Neural progenitor cell (in vitro differentiated cells): ENCODE measurements around the gene PHF3. TPM values are rescaled to one million over a fixed set of nuclear protein-coding genes. Genes with fewer than 3 reads are reported as not detected.
A peak's percentile ranks its signal among the peaks of the same experiment; 100 is the strongest.

Source experiments
- DNase-seq: peaks from one replicate; pipeline ENCODE4 v3.0.0-alpha.2; 2016; ENCODE audit warnings: low spot score
- H2AFZ ChIP-seq: fragments of 200-600 bp; sonication (generic); replicated peaks from 2 replicates; pipeline ENCODE4 v1.6.1; 2016; ENCODE audit warnings: antibody characterized with exemption
- H3F3A ChIP-seq: fragments of 200-600 bp; sonication (generic); 2 replicates; pipeline ENCODE4 v1.6.1; 2016; ENCODE audit warnings: antibody characterized with exemption, low read depth
- H3K27ac ChIP-seq: fragments of 200-600 bp; sonication (generic); 2 replicates; pipeline ENCODE4 v1.5.1; 2016; ENCODE audit warnings: mild to moderate bottlenecking
- H3K27me3 ChIP-seq: fragments of 200-600 bp; sonication (generic); 2 replicates; pipeline ENCODE4 v1.6.1; 2016; ENCODE audit warnings: mild to moderate bottlenecking, moderate library complexity
- H3K36me3 ChIP-seq: fragments of 200-600 bp; sonication (generic); 2 replicates; pipeline ENCODE4 v1.5.1; 2016
- H3K4me1 ChIP-seq: fragments of 200-600 bp; sonication (generic); 2 replicates; pipeline ENCODE4 v1.6.1; 2016; ENCODE audit warnings: mixed run types
- H3K4me2 ChIP-seq: fragments of 200-600 bp; sonication (generic); 2 replicates; pipeline ENCODE4 v1.6.1; 2016
- H3K4me3 ChIP-seq: fragments of 200-600 bp; sonication (generic); 2 replicates; pipeline ENCODE4 v1.5.1; 2016
- H3K79me2 ChIP-seq: fragments of 200-600 bp; sonication (generic); 2 replicates; pipeline ENCODE4 v1.6.1; 2016; ENCODE audit warnings: low read depth
- H3K9ac ChIP-seq: fragments of 200-600 bp; sonication (generic); 2 replicates; pipeline ENCODE4 v1.6.1; 2016
- H3K9me3 ChIP-seq: fragments of 200-600 bp; sonication (generic); 2 replicates; pipeline ENCODE4 v1.5.1; 2016; ENCODE audit warnings: low read depth
- H4K20me1 ChIP-seq: fragments of 200-600 bp; sonication (generic); 2 replicates; pipeline ENCODE4 v1.6.1; 2016; ENCODE audit warnings: low read depth
- H3K27ac Mint-ChIP-seq: 3 replicates; pipeline ENCODE4 v1.8.0; 2021; ENCODE audit warnings: mixed read lengths
- H3K27me3 Mint-ChIP-seq: 2 replicates; pipeline ENCODE4 v1.8.0; 2022; ENCODE audit warnings: low read depth, mild to moderate bottlenecking, inconsistent platforms, moderate library complexity, mixed read lengths; ENCODE audit not compliant: insufficient read depth
- H3K36me3 Mint-ChIP-seq: 3 replicates; pipeline ENCODE4 v1.8.0; 2021; ENCODE audit warnings: mixed read lengths
- H3K4me1 Mint-ChIP-seq: 3 replicates; pipeline ENCODE4 v1.8.0; 2021; ENCODE audit warnings: mixed read lengths
- H3K4me3 Mint-ChIP-seq: 3 replicates; pipeline ENCODE4 v1.8.0; 2021; ENCODE audit warnings: mild to moderate bottlenecking, moderate library complexity, mixed read lengths
- H3K9me3 Mint-ChIP-seq: 3 replicates; pipeline ENCODE4 v1.8.0; 2020; ENCODE audit warnings: mixed read lengths
- EZH2 ChIP-seq: fragments of 200-600 bp; sonication (generic); IDR thresholded peaks from 2 replicates; pipeline ENCODE4 v1.6.1; 2017; ENCODE audit warnings: antibody characterized with exemption, mild to moderate bottlenecking, moderate library complexity
- EZH2phosphoT487 ChIP-seq: fragments of 200-600 bp; sonication (generic); IDR thresholded peaks from 2 replicates; pipeline ENCODE4 v1.6.1; 2017; ENCODE audit warnings: antibody characterized with exemption
- total RNA-seq: library from RNA; depleted of rRNA; stranded (reverse); fragments of >200 nt; gene quantifications from 2 replicates; pipeline ENCODE4 v1.2.3, GENCODE V29; 2015; ENCODE audit warnings: low replicate concordance
- TF ChIP-seq, protein P1 (sequence below): fragments of 200-600 bp; sonication (generic); IDR thresholded peaks from 2 replicates; pipeline ENCODE4 v1.5.1; 2017; ENCODE audit warnings: antibody characterized with exemption, mild to moderate bottlenecking

Gene PHF3
- total RNA-seq, 1 donor from 2014 or later = 100 TPM

DNA sequence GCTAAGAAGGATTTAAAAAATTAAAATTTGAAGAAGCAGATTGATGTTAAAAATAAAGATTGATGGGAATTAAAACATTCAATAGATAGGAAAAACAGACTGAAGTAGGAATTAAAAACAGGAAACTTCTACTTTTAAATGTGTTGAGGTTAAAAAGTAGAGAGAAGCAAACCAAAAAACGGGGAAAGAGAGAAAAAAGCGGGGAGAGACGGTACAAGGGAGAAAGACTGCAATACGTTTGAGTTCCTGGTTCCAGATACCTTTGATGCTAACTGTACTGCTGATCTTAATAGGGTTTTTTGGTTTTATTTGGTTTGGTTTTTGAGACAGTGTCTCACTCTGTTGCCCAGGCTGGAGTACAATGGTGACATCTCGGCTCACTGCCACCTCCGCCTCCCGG, 36.4 kb upstream of the PHF3 start:
- H3K27me3 Mint-ChIP-seq = peaks cover 2% of the 10 kb centered on the region
- Histone ChIP-seq H3K9me3 (no peaks in the 10 kb centered on the region), H3K27me3 (no peaks in the 10 kb centered on the region), H4K20me1 (no peaks in the 10 kb centered on the region), H3K9ac (no peak overlapping the region), H2AFZ (peak overlapping the region; percentile 100), H3K4me1 (peaks cover 3% of the 10 kb centered on the region), H3F3A (peaks cover 5% of the 10 kb centered on the region), H3K79me2 (no peaks in the 10 kb centered on the region), H3K4me2 (peak overlapping the region; percentile 81), H3K4me3 (no peak overlapping the region), H3K36me3 (no peaks in the 10 kb centered on the region), H3K27ac (no peak overlapping the region)
- H3K36me3 Mint-ChIP-seq = no peaks in the 10 kb centered on the region
- no peaks in the 10 kb centered on the region for H3K9me3 Mint-ChIP-seq
- peak overlapping the region; percentile 88 for H3K4me3 Mint-ChIP-seq
- no peak for DNase-seq
- peaks cover 10% of the 10 kb centered on the region for H3K4me1 Mint-ChIP-seq
- TF ChIP-seq, protein P1, sequence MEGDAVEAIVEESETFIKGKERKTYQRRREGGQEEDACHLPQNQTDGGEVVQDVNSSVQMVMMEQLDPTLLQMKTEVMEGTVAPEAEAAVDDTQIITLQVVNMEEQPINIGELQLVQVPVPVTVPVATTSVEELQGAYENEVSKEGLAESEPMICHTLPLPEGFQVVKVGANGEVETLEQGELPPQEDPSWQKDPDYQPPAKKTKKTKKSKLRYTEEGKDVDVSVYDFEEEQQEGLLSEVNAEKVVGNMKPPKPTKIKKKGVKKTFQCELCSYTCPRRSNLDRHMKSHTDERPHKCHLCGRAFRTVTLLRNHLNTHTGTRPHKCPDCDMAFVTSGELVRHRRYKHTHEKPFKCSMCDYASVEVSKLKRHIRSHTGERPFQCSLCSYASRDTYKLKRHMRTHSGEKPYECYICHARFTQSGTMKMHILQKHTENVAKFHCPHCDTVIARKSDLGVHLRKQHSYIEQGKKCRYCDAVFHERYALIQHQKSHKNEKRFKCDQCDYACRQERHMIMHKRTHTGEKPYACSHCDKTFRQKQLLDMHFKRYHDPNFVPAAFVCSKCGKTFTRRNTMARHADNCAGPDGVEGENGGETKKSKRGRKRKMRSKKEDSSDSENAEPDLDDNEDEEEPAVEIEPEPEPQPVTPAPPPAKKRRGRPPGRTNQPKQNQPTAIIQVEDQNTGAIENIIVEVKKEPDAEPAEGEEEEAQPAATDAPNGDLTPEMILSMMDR = no peak
- TF ChIP-seq EZH2 = no peak
- TF ChIP-seq EZH2phosphoT487 = no peak
- H3K27ac Mint-ChIP-seq = no peak overlapping the region

DNA sequence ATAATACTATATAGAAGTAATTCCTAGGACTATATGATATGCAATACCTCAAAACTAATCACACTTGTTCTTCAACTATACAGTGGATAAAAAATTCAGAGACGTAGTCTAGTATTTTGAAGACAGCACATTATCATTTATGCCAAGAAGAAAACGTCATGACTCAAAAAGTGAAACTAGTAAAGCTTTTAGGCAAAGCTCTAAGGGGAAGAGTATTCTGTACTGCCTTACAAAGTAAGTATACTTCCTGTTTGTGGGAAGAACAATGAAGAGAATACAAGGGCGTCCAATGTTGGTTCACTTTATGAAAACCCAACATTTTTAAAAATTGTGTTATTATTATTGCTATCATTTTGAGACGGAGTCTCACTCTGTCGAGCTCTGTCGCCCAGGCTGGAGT, 35.5 kb upstream of the PHF3 start:
- Histone ChIP-seq H3K36me3 (no peaks in the 10 kb centered on the region), H4K20me1 (no peaks in the 10 kb centered on the region), H3K4me3 (no peak overlapping the region), H3K27me3 (no peaks in the 10 kb centered on the region), H3K9me3 (no peaks in the 10 kb centered on the region), H3K4me1 (peaks cover 3% of the 10 kb centered on the region), H3K79me2 (no peaks in the 10 kb centered on the region), H3K9ac (no peak overlapping the region), H3K27ac (no peak overlapping the region), H3F3A (peaks cover 5% of the 10 kb centered on the region), H2AFZ (no peak overlapping the region), H3K4me2 (no peak overlapping the region)
- Mint-ChIP-seq H3K9me3 (no peaks in the 10 kb centered on the region), H3K4me1 (peaks cover 10% of the 10 kb centered on the region), H3K36me3 (no peaks in the 10 kb centered on the region), H3K27me3 (peaks cover 2% of the 10 kb centered on the region), H3K4me3 (no peak overlapping the region), H3K27ac (no peak overlapping the region)
- TF ChIP-seq EZH2phosphoT487 (no peak), EZH2 (no peak)
- TF ChIP-seq, protein P1 = no peak
- DNase-seq = no peak

DNA sequence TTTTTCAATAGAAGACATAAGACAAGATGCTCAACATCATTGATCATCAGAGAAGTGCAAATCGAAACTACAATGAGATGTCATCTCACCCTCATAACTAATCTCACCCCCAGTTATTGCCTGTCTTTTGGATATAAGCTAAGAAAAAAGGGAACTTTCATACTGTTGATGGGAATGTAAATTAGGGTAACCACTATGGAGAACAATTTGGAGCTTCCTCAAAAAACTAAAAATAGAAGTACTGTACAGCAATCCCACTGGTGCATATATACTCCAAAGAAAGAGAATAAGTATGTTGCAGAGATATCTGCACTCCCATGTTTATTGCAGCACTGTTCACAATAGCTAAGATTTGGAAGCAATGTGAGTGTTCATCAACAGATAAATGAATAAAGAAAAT, 26.4 kb upstream of the PHF3 start:
- H3K9me3 ChIP-seq = no peaks in the 10 kb centered on the region
- H3K4me2 ChIP-seq = no peak overlapping the region
- no peaks in the 10 kb centered on the region for H3K27me3 Mint-ChIP-seq
- TF ChIP-seq, protein P1 = no peak
- TF ChIP-seq EZH2 (no peak), EZH2phosphoT487 (no peak)
- H3K79me2 ChIP-seq = no peaks in the 10 kb centered on the region
- no peak overlapping the region for H3K27ac Mint-ChIP-seq
- no peaks in the 10 kb centered on the region for H4K20me1 ChIP-seq
- DNase-seq = no peak
- no peaks in the 10 kb centered on the region for H3K4me1 ChIP-seq
- H3K36me3 Mint-ChIP-seq = no peaks in the 10 kb centered on the region
- no peaks in the 10 kb centered on the region for H3K27me3 ChIP-seq
- H3K27ac ChIP-seq = no peak overlapping the region
- H3K9ac ChIP-seq = no peak overlapping the region
- no peaks in the 10 kb centered on the region for H3F3A ChIP-seq
- no peaks in the 10 kb centered on the region for H3K36me3 ChIP-seq
- no peak overlapping the region for H2AFZ ChIP-seq
- H3K4me1 Mint-ChIP-seq = no peaks in the 10 kb centered on the region
- peaks cover 2% of the 10 kb centered on the region for H3K9me3 Mint-ChIP-seq
- H3K4me3 ChIP-seq = no peak overlapping the region
- H3K4me3 Mint-ChIP-seq = no peak overlapping the region
